ENCODE data around the gene TBX3.

Gene TBX3

DNA sequence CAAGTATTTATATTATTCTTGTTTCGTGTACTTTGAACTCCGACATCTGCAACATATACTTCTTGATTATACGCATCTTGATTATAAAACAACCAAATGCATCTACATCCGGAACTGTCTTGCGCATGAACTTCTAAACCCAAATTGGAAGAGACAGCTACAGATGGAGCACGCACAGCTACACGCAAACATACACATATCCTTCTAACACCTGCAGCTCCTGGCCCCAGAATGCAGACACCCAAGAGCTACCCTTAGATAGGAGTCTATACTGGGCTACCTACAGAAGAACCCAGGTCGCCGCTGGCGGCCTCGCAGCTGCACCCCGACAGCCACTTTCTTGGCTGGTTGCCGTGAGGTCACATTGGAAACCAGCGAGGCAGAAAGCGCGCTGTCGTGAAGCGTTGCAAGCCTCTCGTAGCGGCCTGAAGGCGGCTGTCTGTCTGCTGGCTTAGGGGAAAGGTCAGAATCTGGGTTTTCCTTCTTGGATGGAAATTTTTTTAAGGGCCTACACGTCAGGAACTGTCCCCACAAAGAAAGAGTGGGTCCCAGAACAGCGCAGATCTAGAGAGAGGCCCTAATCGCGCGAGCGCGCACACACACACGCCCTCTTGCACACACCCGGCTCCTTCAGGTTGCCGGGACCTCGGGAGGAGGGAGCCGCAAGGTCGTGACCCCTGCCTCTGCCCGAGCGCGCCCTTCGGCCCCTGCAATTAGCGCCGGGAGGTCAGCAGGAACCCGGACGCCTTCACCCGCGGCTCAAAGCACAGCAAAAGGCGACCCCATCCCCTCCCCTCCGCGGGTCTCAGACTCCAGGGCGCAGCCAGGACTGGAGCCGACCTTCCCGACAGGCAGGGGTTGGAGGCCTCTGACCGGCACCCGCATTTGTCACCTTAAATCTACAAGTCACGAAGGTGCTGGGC, 17.0 kb downstream of the TBX3 start:
- no peak for DNase-seq

DNA sequence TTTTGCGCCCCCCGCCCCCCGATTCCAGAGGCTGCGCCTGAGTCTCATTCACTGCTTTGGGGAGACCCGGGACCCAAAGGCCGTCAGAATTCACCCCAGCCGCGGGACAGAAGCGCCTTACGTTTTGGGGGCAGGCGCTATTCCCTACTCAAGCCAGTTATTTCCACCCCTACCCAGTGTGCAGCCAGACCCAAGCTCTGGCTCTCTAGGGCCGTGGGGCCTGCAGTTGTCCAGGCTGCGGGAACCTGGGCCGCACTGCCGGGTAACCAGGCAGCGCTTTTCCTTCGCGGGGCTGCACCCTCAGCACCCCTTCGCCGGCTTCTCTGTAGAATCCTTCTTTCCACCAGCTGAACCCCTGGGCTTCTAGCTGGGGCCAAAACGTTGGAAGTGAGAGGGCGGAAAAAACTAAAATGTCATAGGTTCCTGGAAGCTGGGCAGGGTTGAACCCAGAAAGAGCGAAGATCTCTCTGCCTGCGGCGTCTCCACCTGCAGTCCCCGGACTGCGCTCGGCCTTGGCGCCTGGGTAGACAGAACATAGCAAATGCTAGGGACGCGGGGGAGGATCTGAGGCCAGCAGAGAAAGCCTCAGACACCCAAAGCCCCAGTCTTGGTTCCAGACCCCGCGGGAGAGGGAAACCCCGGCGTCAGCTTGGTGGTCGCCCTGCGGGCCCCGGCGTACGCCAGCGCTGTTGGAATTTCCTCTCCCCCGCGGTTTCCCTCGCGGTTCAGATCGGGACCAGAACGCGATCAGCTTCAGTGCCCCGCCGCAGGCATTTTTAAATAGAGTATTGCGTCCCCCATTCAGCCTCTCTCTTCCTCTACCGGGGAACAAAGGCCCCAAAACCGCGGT, 18.3 kb downstream of the TBX3 start:
- no peak for DNase-seq

DNA sequence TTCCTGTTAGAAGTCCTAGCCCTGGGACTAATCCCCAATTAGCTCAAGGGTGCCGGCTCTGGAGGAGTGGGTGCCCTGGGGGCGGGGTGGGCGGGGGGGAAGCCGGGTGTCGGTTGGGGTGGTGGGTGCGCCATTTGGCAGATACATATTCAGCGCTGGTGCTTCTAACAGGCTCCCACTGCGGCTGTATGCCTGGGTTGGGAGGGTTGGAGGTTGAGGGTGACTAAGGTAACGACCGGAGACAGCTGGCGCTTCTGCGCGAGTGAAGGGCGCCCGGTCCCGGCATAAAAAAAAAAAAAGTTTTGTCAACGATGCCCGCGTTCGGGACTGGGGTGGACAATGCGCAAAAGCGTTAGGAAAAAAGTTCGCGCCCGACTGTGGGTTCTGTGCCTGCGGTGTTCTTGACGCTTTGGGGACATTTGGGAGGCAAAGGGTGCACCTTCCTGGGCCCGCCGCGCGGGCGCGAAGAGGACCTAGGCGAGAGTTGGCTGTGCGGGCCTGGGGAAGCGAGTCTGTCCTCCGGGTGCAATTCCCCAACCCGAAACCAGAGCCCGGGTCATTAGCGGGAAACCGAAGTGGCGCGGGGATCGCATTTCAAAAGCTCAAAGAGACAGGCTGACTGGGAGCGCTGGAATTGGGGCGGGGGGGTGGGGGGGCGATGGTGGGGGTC, 19.2 kb downstream of the TBX3 start:
- DNase-seq, result no peak

DNA sequence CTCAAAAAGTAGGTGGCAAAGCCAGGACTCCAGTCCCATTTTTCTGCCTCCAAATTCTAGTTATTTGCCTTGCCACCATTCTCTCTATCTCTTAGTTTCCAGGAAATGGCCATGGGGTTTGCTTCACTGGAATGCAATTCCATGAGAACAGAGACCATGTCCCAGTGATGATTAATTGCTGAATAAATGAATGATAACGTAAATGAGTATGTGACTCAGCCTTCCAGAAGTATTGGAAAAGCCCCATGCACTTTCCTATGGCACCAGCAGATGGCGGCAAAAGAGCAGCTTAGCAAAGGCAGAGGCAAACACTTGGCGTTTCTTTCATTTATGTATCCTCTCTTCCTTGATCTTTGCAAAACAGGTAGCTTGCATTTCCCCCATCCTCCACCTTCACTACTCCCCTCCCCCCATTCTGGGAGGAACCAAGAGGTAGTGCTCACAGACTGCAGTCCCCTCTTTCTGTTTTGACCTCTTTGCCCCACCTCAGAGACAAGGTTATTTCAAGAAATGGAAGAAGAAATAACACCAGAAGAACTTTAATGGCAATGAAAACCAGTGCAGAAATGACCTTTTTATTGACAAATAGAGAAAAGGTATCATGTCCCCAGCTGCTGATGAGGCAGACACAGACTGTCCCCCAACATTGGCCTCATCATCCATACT, 21.3 kb downstream of the TBX3 start:
- peak; percentile 79 for DNase-seq

DNA sequence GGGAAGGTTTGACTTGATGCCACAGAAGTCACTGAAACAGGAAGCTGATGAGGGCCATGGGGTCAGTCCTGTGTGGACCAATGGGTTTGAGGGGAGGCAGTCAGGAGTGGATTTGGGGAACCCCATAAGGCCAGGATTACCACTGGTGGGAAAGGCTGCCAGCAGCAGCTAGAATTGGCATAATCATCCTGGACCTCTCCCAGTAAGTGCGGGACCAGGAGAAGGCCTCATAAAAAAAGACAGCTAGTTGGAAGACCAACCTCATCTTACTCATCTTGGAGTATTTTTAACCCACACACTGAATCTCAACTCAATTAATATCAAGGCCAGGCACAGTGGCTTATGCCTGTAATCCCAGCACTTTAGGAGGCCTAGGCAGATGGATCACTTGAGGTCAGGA, 22.7 kb downstream of the TBX3 start:
- DNase-seq, result no peak

DNA sequence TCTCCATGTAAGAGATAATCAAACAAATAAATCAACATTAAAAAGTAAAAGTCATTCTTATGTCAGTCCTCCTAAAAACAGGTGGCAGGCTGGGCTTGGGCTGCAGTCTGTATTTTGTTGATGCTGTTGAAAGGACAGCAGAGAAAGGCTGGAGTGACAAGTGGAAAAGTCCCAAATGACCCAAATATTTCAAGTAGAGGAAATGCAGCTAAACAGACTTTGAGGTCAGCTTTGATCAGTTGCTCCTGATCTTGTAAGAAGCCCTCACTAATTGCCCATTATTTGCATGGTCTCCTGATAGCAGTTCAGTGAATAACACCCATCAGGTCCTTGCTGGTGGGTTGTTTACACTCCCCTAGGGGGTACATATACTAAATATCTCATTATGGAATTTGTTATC, 24.9 kb downstream of the TBX3 start:
- no peak for DNase-seq

DNA sequence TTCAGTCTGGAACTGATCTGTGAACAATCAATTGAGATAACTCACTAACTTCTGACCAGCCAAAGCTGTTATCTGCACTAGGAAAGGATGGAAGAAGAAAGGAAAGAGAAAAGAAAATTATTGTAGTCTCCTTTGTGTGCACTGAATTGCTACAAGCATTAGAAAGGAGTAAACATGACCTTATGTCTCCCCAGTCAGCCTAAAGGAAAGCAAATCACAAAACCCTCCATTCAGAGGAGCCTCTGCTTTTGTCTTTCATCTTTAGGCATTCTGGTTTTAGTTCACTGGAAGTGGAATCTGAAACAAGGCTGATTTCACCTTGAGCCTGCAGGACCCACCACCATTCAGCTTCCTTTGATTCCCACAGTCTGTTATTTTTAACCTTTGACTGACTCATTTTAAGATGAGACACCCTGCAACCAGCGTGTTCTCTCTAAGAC, 26.0 kb downstream of the TBX3 start:
- DNase-seq, result no peak

DNA sequence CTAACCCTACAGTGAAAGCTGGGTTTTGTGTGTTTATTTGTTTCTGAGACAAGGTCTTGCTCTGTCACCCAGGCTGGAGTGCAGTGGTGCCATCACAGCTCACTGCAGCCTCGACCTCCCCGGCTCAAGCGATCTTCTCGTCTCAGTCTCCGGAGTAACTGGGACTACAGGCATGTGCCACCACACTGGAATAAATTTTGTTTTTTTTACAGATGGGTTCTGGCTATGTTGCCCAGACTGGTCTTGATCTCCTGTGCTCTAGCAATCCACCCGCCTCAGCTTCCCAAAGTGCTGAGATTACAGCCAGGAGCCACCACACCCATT, 26.4 kb downstream of the TBX3 start:
- DNase-seq, result no peak

DNA sequence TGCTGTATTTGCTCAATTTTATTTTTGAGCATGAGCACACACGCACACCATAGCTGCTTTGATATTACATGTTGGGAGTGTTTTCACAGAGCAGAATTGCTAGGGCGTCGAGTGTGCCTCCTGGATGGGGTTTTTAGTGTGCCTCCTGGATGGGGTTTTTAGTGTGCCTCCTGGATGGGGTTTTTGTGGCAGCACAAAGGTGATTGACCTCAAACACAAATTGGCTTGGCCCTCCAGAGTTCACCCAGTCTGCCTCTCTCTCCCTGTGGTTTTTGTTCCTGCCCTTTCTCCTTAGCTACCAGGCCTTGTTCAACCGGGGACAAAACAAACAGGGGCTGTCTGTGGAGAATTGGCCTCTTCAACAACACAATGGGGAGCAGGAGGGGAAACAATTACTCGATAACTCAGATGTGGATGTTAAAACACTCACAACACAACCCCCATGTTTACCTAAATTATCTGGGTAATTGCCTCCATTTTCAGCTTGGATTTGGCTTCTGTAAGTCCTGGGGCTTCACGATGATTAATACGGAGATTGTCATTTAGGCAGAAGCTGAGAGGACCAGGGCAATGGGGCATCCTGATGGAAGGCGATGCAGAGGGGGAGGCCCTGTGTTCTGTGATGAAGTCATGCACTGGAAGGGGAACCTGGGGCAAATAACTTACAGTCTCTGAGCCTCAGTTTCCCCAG, 26.9 kb downstream of the TBX3 start:
- DNase-seq, result no peak

DNA sequence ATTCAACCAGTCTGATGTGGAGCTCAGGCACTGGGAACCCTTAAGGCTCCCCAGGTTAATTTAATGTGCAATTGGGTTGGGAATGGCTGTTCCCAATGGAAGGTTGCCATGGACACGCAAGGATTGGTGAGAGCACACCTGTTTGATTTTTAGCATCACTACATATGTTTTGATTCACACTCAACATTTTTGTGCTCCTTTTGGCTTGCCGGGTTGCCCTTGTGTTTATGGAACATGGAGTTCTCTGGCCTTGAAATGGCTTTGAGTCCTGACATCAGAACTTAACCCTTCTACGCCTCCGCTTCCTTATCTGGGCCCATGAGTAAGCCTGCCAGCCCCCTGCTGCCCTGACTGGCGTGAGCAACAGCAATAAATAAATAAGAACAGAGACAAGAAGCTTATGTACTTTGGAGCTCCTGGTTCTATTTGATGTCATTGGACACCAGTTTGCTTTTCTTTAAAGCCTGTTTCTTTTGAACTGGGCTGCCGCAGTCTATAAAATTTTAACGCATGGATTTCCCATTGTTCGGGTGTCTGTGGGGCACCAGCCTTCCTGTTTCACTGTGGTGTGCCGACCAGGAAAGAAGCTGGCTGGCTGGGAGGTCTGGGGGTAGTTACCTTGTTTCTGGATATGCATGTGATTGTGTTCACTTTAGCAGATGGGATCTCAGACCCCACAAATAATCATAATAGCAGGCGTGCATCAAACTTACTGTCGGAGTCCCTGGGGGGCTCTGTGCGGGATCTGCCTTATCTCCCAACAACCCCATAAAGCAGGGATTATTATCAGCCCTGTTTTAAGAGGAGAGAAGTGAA, 27.8 kb downstream of the TBX3 start:
- DNase-seq, result no peak

DNA sequence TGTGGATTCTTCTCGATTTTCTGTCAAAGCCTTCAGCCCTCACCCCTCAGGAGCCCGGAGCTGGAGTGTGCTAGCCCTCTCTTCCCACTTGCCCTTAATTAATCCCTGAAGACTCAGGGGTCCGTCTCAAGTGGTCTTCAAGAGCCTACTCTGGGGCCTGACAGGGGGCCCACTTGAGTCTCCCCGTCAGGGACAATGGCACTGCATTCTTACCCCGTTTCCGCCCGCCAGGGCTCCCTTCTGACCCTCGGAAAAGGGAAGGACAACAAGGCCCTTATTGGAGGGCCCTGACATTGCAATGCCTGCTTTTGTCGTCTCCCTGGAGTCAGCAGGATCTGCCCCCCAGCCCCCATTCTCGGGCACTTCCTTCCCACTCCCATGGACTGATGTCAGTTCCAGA, 34.4 kb downstream of the TBX3 start:
- DNase-seq, result peak; percentile 54

DNA sequence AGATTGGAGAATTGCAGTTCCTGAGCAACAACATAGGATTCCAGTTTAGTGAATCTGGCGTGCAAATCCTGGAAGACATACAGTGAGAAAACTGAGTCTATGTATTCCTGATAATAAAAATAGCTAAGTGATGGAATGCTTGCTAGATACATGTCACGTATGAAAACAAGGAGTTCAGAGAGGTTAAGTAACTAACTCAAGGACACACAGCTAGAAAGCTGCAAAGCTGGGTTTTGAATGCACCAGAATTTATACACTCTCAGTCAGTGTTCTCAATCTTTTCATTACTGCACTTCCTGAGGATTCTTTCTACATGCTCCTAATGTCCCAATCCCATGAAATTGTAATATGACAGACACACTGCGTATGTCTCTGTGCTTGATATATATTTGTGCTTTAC, 35.3 kb downstream of the TBX3 start:
- no peak for DNase-seq

DNA sequence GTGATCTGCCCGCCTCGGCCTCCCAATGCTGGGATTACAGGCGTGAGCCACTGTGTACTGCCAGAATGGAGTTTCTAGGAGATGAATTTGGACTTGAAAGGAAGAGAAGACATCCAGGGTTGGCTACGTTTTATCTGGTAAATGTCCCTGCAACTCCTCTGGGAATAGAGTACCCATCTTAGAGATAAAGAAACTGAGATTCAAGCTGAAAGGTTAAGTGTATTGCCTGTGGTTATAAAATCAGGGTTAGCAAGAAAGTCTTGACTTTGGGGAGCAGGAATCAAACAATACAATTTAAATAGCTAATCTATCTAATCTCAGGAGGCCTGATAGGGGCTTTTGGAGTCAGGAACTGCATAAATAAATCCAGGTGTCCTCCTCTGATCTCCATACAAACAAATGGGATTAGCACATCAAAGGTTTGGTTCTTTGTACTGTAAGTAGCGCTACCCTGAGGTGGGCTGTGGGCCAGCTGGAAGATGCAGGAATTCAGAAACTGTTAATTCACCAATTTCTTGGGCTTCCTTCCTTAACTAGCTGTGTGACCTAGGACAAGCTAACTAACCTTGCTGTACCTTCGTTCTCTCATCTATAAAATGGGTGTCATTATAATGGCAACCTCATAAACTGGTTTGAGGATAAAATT, 45.1 kb downstream of the TBX3 start:
- no peak for DNase-seq

DNA sequence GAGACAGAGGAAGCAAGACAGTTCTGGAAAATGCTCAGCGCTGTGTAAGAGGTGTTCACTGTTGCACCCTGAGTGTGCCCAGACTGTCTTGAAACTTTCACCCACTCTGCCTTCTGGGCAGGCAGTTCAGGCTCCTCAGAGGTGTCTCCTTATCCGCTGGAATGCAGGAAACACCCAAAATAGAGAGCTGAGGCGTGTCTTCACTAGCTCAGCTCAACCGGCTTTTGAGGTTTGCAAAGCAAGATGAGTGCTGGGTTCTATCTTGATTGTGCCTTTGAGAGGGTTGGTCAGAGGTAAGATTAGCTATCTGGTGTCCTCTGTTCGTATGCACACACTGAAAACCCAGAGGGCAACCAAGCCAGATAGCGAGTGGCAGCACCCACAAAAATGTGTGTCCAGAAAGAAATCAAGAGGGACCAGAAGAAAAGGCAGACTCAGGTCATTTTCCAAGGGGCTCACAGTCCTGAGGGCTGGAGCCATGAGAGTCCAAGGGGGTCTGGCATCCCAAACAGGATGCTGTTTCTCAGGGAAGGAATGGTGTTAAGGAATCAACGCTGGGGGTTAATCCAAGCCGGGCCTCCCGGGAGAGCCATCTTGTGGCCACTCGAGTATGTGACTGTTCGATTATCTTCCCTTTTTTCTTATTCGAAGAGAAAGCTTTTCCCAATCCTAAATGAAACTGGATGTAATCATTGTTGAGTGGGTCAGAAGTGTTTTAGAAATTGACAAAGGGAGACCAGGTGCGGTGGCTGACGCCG, 47.1 kb downstream of the TBX3 start:
- DNase-seq, result no peak

DNA sequence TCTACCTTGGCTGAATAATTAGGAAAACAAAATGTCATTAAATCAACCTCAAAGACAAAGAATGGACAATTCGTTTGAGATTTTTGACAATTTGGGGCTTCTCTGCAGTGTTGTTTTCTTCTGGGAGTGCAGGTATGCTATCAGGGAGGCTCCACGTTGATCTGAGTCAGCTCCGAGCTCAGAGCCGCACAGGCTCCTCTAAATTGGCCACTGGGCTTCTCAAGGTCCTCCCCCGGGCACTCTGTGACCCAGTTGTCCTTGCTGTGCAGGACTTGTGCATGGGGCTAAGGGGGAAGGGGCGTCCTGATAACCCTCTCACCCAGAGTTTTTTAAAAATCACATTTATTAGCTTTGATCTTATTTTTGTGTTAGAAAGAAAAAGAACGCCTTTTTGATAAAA, 52.7 kb downstream of the TBX3 start:
- no peak for DNase-seq

DNA sequence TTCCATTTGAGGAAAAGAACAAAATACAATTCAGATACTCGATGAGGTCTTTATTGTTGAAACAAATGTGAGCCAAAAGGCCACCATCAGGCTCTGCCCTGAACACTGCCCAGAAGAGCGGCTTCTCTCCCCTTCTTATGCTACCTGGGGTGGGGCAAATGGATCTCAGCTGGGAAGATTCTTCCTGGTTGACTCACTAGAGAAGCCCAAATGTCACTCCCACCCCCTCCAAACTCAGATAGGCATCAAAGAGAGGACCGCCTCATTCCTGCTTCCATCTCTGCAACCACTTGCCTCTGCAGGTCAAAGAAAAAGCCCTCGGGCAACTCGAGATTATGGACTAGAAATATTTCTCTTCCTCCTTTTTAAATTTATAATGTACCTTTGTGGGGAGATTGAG, 55.8 kb downstream of the TBX3 start:
- no peak for DNase-seq

DNA sequence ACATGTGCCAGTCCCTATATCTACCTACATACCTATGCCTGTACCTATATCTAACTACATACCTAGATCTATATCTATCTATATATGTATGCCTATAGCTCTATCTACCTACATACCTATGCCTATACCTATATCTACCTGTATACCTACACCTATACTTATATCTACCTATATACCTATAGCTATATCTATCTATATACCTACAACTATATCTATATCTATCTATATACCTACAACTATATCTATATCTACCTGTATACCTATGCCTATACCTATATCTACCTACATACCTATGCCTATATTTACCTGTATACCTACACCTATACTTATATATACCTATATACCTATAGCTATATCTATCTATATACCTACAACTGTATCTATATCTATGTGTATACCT, 56.6 kb downstream of the TBX3 start:
- no peak for DNase-seq

DNA sequence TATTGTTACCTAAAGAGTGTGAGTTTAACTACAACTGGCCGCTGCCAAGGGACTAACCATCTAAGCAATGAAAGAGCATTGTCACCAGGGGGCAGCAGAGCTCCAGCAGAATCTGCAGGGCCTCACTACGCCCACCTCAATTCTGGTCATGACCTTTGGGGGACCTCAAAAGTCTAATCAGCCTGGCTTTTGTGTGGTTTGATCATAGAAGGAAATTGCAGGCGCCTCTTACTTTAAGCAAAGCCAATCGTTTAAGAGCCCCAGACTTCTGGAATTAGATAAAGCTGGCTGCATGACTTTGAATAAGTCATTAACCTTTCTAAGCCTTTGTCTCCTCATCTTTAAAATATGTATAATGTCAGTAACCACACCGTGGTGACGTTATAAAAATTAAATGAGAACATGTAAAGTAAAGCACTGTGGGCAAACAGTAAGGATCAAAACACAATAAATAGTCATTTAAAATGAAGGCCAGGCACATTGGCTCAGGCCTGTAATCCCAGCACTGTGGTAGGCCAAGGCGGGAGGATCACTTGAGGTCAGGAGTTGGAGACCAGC, 58.6 kb downstream of the TBX3 start:
- peak; percentile 24 for DNase-seq

DNA sequence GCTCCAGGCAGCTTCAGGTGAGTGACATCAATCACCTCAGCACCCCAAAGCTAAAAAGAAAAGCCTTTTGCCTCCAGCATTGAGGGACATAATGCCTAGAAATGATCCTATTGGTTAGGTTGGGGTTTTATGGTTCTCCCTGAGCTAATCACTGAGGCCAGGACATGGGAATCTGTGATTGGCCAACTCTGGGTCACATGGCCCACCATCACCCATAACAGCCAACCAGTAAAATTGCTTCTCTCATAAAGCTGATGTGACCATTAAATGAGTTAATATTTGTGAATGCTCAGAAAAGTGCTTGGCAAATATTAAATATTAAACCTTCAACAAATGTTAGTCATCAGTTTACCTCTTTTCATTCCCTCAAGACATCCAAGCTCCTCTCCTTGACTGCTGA, 60.2 kb downstream of the TBX3 start:
- DNase-seq, result no peak
